COLO668 (cell line): Measurements from ENCODE around the gene RAB3C.

Experiments
- DNase-seq: peaks from one replicate; lab custom pipeline; 2025; ENCODE audit not compliant: unreplicated experiment; lab: John Stamatoyannopoulos, UW

RAB3C gene

DNA sequence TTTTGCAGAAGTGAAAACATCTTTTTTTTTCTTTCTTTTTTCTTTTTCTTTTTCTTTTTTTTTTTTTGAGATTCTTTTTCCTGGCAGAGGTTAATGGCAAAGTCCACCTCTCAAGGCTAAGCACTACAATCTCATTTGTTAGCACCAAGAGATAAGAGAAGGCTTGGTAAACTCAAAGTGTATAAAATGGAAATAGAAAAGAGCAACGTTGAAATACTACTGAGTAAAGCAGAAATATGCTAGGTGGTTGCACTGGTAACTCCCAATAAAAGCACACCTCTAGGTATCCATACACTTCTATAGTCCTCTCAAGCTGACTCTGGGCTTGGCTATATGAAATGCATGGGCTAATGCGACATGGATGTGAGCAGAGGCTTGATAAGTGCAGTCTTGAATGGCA lies 188.9 kb downstream of the RAB3C start:
- DNase-seq = no peak

DNA sequence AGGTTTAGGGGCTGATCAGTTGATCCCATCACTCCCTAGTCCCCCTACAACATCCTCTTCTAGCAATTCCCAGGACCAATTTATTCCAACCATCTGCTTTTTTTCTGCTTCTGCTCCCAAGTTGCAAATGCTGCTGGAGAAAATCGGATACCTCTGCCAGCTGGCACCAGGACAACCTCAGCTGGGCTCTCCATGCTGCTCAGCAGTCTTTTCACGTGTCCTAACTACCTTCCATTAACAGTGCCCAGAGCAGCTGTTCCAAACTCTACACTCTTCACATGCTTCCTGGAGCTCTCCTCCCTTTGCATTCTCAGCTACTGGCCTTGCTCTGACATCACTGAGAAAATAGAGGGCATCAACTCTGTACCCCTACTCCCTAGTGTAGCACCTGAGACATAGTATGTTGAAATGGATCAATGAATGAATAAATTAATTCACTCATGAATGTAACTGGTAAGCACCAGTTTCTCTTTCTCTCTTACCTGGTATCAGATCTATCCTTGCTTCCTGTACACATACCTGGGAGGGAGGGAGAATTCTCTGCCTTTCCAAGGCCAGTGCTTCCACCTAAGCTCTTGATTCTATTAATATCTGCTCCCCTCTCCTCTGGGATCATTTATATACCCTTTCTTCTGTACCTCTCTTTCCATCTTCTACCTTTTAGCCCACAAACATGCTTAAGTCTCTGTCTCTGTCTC lies 191.0 kb downstream of the RAB3C start:
- no peak for DNase-seq

DNA sequence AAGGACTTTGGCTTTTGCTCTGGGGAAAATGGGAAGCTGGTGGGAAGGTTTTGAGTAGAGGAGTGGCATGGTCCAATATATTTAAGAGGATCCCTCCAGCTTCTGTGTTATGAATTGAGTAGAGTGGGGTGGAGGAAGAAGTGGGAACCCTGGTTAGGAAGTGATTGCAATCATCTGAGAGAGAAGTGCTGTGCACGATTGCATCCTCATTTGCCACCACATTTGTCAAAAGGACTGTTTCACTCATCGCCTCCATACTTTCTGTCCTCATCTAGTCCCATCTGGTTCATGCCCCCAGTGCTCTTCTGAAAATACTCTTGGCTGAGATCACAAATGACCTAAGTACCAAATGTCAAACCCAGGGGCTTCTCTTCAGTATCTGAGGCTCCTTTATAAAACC lies 192.1 kb downstream of the RAB3C start:
- DNase-seq = no peak

DNA sequence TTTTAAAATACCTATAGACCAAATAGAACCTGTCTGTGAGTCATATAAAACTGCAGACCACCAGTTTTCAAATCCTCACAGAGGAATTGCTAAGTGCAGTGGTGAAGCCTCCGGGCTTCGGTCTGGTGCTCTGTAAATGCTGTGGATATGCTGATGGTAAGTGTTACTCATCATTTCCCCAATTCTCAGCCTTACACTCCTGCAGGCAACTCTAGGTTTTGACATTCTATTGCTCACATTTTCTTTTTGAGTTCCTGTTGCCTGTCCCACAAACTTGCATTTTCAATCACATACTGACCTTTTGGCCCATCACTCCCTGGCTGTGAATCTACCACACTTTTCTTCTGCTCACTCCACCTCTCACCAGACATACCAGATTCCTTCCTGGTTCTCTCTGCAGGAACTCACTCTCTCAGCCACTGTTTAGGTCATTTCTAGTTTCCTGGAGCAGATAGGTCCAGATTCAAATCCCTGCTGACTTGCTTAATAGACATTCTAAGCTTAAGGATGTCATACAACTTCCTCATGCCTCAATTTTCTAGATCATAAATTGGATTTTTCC lies 192.9 kb downstream of the RAB3C start:
- no peak for DNase-seq

DNA sequence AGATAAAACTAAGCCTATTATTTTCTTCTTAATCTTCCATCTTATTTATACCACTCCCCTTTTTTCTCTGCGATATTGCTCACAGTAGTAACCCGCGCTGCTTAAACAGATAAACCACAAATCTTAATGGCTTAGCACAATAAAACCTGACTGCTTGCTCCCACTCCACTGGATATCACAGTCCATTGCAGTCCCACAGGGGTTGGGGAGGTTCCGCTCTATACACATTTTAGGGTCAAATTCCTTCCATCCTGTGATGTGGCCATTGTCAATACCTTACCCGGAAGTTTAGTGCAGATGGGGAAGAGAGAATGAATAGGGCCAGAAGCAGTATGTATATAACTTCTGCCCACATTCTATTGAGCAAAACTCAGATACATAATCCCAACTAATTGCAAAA lies 193.7 kb downstream of the RAB3C start:
- DNase-seq = no peak

DNA sequence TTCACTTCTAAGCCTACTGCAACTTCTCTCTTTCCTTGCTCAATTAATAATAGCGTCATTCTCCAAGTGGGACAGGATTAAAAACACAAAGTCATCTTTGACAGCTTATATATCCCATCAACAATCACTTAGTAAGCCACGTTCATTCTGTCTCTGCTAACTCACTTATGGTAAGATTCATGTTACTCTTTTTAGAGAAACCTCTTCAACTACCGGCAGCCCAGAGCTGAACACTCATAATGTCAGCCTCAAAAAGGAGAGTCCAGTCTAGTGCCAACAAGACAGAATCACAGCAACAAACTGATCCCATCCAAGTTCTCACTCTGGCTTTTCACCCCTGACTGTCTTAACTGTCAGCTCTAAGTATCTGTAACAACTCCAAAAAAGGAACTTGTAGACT lies 196.0 kb downstream of the RAB3C start:
- no peak for DNase-seq

DNA sequence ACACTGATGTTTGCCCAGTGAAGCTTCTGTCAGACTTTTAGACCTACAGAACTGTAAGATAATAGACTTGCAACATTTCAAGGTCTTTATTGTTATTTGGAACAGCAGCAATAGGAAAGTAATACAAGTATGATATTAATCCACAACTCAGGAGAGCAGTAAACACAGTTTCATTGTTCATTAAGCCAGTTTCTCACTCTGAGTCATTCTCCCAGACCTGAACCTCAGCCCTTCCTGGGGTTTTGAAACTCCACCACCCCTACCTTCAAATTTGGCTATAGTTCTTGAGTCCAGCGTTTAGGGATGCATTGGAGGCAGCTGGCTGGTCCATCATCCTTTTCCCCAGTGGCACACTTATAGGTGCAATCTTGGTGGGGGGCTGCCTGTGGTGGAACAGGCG lies 203.2 kb downstream of the RAB3C start:
- no peak for DNase-seq

DNA sequence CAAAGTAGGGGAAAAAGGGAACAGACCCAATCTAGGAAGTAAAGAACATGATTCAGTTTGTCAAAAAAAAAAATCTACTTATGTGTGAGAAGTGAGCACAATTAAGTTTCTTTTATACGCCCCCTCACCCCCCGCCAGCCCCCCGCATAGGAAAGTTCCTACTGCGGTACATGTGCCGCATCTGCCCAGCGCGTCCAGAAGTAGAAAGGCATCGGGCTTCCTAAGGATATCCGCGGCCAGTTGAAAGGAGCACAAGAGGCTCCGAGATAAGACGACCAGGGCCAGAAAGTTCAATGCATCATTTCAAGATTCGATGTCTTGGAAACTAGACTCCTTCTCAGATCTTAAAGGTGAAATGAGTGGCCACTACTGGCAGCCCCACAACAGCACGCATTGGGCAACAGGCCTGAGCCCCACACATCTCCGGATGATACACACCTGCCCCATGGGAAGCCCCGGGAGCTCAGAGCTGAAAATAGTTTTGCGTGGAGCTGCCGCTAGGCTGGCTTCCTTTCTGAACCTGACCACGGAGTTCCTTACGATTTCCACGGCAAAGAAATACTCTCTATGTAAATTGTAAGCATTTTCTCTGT lies 203.9 kb downstream of the RAB3C start:
- DNase-seq = no peak

DNA sequence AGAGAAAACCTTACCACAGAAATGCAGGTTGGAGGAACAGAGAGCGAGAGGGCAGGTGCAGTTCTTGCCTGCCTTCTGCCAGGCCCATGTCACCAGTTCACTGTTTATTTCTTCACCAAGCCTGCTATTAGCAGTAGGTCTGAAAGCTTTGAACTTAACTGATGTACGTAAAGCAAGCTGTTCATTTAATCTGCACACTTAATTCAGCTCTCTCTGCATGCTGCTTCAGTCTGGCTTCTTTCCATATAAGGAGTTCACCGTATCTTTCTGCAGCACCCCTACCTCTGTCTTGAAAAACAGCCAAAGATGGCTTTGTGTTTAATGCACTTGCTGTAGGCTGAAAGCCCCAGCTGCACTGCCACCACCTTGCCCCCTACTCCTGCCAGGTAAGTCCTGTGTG lies 205.1 kb downstream of the RAB3C start:
- no peak for DNase-seq

DNA sequence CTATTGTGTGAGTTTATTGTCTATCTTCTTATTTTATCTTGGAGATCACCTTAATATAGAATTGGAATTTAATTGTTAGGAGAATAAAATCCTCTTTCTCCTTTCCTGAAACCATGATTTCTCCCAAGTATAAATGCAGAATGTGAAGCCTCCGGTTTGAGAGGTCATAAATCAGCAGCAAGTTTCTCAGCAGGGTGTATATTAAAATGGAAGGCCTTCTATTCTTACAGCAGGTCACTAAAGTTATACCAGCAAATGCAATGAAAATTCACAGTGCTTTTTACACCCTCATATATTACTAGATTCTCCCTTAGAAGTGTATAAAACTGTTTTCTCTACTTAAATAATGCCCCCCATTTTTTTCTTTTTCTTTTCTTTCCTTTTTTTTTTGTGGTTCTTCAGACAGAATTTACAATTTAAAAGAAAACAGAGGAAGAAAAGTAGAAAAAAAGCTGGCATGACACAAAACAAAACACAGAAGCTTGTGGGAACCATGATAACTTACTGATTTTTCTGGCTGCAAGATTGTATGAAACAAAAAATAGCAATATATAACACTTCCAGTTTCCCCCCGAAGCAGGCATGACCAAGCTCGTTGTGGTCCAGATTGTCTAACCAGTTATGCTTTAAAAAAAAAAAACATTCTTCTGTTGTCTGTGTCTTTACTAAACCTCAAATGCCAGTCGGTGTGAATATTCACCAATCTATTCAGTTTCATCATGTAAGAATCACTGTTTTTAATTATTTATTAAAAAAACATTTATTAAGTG lies 211.2 kb downstream of the RAB3C start:
- no peak for DNase-seq

DNA sequence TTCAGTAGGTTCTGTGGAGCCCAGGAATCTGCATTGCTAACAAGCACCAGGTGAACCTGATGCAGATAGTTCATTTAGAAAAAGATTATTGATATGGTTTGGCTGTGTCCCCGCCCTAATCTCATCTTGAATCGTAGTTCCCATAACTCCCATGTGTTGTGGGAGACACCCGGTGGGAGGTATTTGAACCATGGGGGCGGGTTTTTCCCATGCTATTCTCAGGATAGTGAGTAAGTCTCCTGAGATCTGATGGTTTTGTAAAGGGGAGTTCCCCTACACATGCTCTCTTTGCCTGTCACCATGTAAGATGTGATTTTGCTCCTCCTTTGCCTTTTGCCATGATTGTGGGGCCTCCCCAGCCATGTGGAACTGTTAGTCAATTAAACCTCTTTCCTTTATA lies 212.0 kb downstream of the RAB3C start:
- DNase-seq = no peak

DNA sequence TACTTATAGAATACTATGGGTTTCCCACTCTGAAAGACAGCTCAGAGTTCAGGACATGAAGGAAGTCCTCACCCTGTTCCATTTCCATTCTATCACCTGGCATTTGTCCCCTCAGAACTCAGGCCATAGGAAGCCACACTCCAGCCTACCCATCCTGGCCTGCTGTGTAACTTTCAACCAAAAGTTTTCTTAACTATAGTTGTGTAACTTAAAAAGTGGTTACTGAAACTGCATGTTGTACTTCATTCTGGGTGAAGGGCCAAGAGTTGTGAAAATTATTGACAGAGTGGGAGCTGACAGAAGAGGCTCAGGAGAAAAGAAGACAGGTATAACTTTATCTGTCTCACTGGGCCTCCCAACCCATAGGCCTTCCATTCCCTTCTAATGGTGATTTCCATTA lies 212.5 kb downstream of the RAB3C start:
- no peak for DNase-seq

DNA sequence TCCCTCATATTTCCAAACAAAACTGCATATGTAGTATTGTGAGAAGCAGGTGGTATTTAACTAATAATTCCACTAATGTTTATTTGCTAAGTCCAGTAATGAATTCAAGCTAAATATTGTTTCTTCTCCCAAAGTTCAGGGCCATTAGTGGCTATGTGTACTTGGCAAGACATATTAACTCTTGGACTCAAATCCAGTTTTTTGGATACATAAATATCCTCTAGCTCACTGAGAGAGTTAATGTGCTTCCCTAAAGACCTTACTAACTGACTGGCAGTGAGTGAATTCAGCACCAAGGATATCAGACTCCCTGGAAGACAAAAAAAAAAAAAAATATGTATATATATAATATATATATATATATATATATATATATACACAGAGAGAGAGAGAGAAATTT lies 214.1 kb downstream of the RAB3C start:
- no peak for DNase-seq

DNA sequence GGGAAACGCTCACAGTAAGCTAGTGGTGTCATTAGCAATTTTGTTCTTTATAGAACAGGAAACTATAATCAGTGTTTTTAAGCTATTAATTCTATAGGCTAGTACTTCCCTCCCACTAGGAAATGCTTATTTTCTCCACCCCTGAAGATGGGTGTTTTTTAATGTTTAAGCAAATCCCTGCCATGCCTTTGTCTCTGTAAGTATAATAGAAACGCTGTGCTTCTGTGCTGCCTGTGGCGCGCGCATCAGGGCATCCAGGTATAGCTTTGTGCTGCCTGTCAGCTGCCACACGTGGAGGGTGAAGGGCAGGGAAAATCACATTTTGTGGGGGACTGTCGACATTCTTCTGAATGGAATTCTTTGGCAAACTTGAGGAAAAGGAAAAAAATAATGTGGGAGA lies 217.5 kb downstream of the RAB3C start:
- no peak for DNase-seq

DNA sequence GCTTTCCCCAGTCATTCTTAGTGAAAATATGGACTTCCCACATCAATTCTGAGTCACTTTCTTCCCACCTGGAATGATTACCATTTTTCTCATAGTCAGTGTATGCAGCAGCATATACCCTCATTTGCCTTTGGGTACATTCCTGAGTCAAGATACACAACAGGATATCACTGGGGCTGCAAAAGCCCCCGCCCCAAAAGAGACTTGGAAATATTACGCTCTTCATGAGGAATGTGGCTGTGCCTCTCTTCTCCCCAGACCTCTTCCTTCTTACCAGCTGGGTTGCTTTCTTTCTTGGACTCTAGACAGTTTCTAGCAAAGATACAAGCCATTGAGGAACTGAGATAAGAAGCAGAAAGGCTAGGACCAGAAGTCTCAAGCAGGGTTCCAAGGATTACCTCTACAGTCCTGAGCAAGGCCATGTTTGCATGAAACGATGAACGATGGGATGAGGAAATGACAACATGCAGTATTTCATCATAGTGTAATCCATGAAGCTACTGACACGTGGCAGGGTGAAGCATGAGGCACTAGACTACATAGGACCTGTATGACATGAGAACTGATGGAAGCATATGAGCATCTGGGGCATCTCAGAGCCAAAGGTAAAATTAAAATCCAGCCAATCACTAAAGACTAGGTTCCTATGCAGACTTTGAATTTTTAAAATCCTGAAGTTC lies 218.1 kb downstream of the RAB3C start:
- no peak for DNase-seq

DNA sequence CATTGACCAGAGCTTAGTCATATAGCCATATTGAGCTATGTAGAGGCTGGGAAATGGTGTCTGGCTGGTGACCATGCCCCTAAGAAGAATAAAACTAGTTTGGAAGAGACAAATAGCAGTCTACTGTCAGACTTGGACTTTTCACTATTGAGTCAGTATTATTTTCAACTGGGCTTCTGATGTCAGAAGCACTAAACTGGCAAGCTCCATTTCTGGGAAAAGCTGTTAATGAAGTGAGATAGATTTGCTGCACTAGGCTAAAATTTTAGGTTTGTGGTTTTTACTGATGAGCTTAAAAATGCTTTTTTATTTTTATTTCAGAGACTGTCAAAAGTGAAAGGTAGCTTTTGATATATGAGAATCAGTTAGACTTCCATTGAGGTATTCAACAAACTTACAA lies 220.2 kb downstream of the RAB3C start:
- DNase-seq = no peak

DNA sequence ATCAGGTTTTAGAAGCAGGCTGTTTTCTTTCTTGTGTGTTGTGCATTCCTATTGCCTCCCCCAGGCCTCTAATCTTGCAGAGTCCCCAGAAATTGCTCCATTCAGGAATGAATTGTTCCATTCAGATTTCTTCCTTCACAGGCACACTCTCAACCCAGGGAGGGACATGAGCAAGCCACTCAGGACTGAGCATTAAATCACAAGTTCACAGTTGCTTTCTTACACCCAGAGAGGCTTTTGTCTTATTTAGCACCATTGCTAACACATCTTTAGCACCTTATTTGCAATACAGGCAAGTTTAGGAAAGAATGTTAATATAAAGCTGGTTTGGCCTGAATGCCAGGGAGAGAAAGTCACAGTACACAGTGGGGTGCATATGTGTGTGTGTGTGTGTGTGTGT lies 221.4 kb downstream of the RAB3C start:
- no peak for DNase-seq

DNA sequence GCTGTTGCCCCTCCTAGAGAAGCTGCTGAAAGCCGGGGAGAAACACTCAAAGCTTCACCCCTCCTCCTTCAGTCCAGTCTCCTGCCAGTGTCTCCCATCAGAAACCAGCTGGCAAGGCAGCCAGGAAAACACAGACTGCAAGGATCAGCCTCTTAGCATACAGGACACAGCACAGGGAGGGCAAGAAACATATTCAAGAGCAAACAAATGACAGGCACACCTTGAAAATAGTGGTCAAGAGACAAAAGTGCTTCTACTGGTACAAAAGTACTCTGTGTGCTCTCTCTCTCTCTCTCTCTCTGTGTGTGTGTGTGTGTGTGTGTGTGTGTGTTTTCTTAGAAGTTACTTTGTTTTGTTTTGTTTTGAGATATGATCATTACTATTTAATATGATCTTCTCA lies 227.2 kb downstream of the RAB3C start:
- DNase-seq = no peak

DNA sequence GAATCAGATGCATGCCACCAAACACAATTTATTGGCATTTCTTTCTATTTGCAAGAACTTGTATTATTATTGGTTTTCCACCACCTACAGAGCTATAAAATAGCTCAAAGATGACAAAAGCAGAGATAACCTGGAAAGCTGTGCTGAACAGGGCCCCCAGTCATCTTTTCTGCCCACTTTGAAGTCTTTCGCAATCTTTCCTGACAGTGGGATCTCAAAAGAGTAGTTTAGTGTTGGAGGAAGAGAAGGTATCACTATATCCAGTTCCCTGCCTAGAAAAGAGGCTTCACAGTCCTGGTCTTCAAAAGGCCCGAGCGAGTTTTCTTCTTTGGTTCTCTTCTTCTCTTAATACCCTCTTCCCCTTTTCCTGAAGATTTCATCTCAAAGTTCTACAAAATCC lies 231.0 kb downstream of the RAB3C start:
- no peak for DNase-seq

DNA sequence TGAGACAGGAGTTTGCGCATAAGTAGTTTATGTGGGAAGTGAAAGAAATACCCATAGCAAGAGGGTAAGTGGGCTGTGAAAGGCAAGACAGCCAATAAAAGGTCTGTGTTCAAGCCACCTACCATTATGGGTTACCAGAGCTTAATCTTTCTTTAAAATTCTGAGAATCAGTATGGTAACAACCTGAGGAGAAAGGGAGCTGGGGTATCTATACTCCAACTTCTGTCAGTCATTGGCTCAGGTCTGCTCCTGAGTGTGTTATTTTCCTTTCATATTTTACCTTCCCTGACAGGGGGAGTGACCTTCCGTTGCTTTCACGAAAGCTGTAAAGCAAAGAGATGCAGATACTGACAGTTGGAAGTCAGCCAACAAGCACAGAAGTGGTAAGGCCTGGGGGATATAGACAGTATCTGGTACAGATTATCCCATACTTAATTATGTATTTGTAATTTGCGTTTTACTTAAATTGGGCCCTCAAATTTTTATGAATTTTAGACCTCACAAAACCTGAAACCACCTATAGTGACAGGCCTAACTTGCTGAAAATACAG lies 233.4 kb downstream of the RAB3C start:
- no peak for DNase-seq

DNA sequence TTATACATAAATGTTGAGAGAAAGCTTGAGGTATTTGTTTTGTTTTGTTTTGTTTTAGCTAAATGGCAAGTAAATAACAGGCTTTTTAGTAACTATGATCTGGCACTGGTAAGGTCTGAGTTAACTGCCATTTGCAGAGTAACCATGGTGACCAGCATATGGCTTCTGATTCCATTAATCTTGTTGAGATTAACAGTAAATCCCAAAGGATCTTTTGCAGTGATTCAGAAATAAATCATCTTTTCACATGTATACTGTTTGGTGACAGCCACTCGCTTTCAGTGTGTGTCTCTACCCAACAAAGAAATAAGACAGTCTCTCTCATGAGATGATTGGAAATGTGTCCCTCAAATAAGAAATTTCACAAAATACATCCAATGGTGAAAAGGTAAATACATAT lies 235.6 kb downstream of the RAB3C start:
- no peak for DNase-seq
